ENCODE results near the gene CDHR5. TPM values are rescaled to one million over a fixed set of nuclear protein-coding genes. Genes with fewer than 3 reads are reported as not detected.
A peak's percentile ranks its signal among the peaks of the same experiment; 100 is the strongest.

CDHR5 gene
- total RNA-seq, 1 donor from 2014 or later: not detected

- Mint-ChIP-seq H3K36me3 (ENCODE audit: unreplicated experiment) (no peaks in the 10 kb centered on the region), H3K27ac (ENCODE audit: unreplicated experiment) (peak within 1 kb of the TSS; percentile 62), H3K4me1 (ENCODE audit: low read depth, unreplicated experiment) (peaks cover 5% of the 10 kb centered on the region), H3K9me3 (ENCODE audit: unreplicated experiment) (peaks cover 7% of the 10 kb centered on the region), H3K4me3 (ENCODE audit: unreplicated experiment) (peak within 1 kb of the TSS; percentile 90), H3K27me3 (ENCODE audit: unreplicated experiment) (peaks cover 20% of the 10 kb centered on the region)
- no peak for DNase-seq
- TF ChIP-seq CTCF (IDR thresholded peaks at IDR 0.05; ENCODE audit: partially characterized antibody, unreplicated experiment): no peak
Observed at GRCh38 chr11:636511-637332, 12.0 kb upstream of the CDHR5 start, which contains the start of gene DRD4. DRD4 (plus strand) TSS chr11:637269; CDS start chr11:637305, 36 bp downstream.

- no peak for DNase-seq
- no peak overlapping the region for H3K27ac Mint-ChIP-seq (ENCODE audit: unreplicated experiment)
- TF ChIP-seq CTCF (IDR thresholded peaks at IDR 0.05; ENCODE audit: partially characterized antibody, unreplicated experiment): no peak
- H3K27me3 Mint-ChIP-seq (ENCODE audit: unreplicated experiment): peaks cover 20% of the 10 kb centered on the region
- H3K4me3 Mint-ChIP-seq (ENCODE audit: unreplicated experiment): no peak overlapping the region
- no peaks in the 10 kb centered on the region for H3K36me3 Mint-ChIP-seq (ENCODE audit: unreplicated experiment)
- H3K4me1 Mint-ChIP-seq (ENCODE audit: low read depth, unreplicated experiment): peaks cover 5% of the 10 kb centered on the region
- H3K9me3 Mint-ChIP-seq (ENCODE audit: unreplicated experiment): peaks cover 7% of the 10 kb centered on the region
Observed at GRCh38 chr11:635945-636510, 11.3 kb upstream of the CDHR5 start.

GRCh38 chr11:630871-631270, 6.1 kb upstream of the CDHR5 start:
- no peak overlapping the region for H3K27ac Mint-ChIP-seq (ENCODE audit: unreplicated experiment)
- H3K36me3 Mint-ChIP-seq (ENCODE audit: unreplicated experiment): peaks cover 5% of the 10 kb centered on the region
- peaks cover 13% of the 10 kb centered on the region for H3K27me3 Mint-ChIP-seq (ENCODE audit: unreplicated experiment)
- H3K4me1 Mint-ChIP-seq (ENCODE audit: low read depth, unreplicated experiment): peaks cover 15% of the 10 kb centered on the region
- peaks cover 8% of the 10 kb centered on the region for H3K9me3 Mint-ChIP-seq (ENCODE audit: unreplicated experiment)
- DNase-seq: no peak
- no peak overlapping the region for H3K4me3 Mint-ChIP-seq (ENCODE audit: unreplicated experiment)
- no peak for TF ChIP-seq CTCF (IDR thresholded peaks at IDR 0.05; ENCODE audit: partially characterized antibody, unreplicated experiment)

GRCh38 chr11:629237-629583, 4.5 kb upstream of the CDHR5 start:
- H3K36me3 Mint-ChIP-seq (ENCODE audit: unreplicated experiment): peaks cover 5% of the 10 kb centered on the region
- peaks cover 8% of the 10 kb centered on the region for H3K9me3 Mint-ChIP-seq (ENCODE audit: unreplicated experiment)
- no peak overlapping the region for H3K27ac Mint-ChIP-seq (ENCODE audit: unreplicated experiment)
- DNase-seq: no peak
- H3K27me3 Mint-ChIP-seq (ENCODE audit: unreplicated experiment): peaks cover 12% of the 10 kb centered on the region
- H3K4me3 Mint-ChIP-seq (ENCODE audit: unreplicated experiment): peak overlapping the region; percentile 1
- no peak for TF ChIP-seq CTCF (IDR thresholded peaks at IDR 0.05; ENCODE audit: partially characterized antibody, unreplicated experiment)
- H3K4me1 Mint-ChIP-seq (ENCODE audit: low read depth, unreplicated experiment): peaks cover 15% of the 10 kb centered on the region

- Mint-ChIP-seq H3K27ac (ENCODE audit: unreplicated experiment) (peak overlapping the region; percentile 2), H3K9me3 (ENCODE audit: unreplicated experiment) (peaks cover 8% of the 10 kb centered on the region), H3K4me1 (ENCODE audit: low read depth, unreplicated experiment) (peaks cover 15% of the 10 kb centered on the region), H3K4me3 (ENCODE audit: unreplicated experiment) (peak overlapping the region; percentile 71), H3K27me3 (ENCODE audit: unreplicated experiment) (peaks cover 12% of the 10 kb centered on the region), H3K36me3 (ENCODE audit: unreplicated experiment) (peaks cover 5% of the 10 kb centered on the region)
- no peak for TF ChIP-seq CTCF (IDR thresholded peaks at IDR 0.05; ENCODE audit: partially characterized antibody, unreplicated experiment)
- DNase-seq: no peak
Observed at GRCh38 chr11:628056-628455, 3.3 kb upstream of the CDHR5 start.

Data from glutamatergic neuron (in vitro differentiated cells).